T-helper 1 cell treated with Interleukin-12 subunit alpha and Interleukin-12 subunit beta and Interleukin-4 antibody, amounts not matched to agents 30 μg/mL and 1 μg/mL, for 36 hours (primary cell): ENCODE results near the gene NRL.
"Not testable (repeated sequence)": the region's sequence is repeated elsewhere in the genome, so short reads cannot be mapped to it uniquely, and the experiment has no call there.

Source experiments
- H3K27ac Mint-ChIP-seq: one replicate; pipeline ENCODE4 v1.8.0; 2021; ENCODE audit warnings: mild to moderate bottlenecking, mixed read lengths
- H3K27me3 Mint-ChIP-seq: one replicate; pipeline ENCODE4 v1.8.0; 2021; ENCODE audit warnings: low read depth, mixed read lengths
- H3K36me3 Mint-ChIP-seq: one replicate; pipeline ENCODE4 v1.8.0; 2021; ENCODE audit warnings: low read depth, mixed read lengths
- H3K4me1 Mint-ChIP-seq: one replicate; pipeline ENCODE4 v1.8.0; 2021; ENCODE audit warnings: low read depth, mixed read lengths
- H3K4me3 Mint-ChIP-seq: one replicate; pipeline ENCODE4 v1.8.0; 2021; ENCODE audit warnings: mild to moderate bottlenecking, moderate library complexity, mixed read lengths
- H3K9me3 Mint-ChIP-seq: one replicate; pipeline ENCODE4 v1.8.0; 2021; ENCODE audit warnings: mixed read lengths

Gene NRL

GRCh38 chr14:24058260-24058950 is 56.3 kb downstream of the NRL start:
- peaks cover 4% of the 10 kb centered on the region for H3K4me1 Mint-ChIP-seq
- no peaks in the 10 kb centered on the region for H3K36me3 Mint-ChIP-seq
- H3K27ac Mint-ChIP-seq = peak overlapping the region; percentile 54
- H3K9me3 Mint-ChIP-seq = no peaks in the 10 kb centered on the region
- H3K4me3 Mint-ChIP-seq = no peak overlapping the region
- peaks cover 6% of the 10 kb centered on the region for H3K27me3 Mint-ChIP-seq

DNA sequence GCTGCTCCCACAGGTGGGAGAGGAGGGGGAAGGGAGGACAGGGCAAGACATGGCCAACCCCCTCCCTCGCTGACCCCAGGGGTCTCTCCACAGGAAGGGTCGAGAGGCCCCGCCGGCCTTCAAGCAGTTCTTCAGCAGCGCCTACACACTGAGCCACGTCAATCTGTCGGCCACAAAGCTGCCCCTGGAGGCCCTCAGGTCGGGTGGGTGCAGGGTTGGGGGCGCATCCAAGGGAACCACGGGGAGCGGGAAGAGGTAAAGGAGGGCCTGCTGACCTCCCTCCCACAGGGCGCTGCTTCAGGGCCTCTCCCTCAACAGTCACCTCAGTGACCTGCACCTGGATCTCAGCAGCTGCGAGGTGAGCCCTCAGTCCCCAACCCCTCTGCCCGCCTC is 56.9 kb downstream of the NRL start:
- peaks cover 9% of the 10 kb centered on the region for H3K27me3 Mint-ChIP-seq
- no peaks in the 10 kb centered on the region for H3K36me3 Mint-ChIP-seq
- no peak overlapping the region for H3K4me3 Mint-ChIP-seq
- no peaks in the 10 kb centered on the region for H3K9me3 Mint-ChIP-seq
- peaks cover 9% of the 10 kb centered on the region for H3K4me1 Mint-ChIP-seq
- H3K27ac Mint-ChIP-seq = no peak overlapping the region

GRCh38 chr14:24057271-24057670 is 57.5 kb downstream of the NRL start:
- Mint-ChIP-seq H3K4me1 (peaks cover 13% of the 10 kb centered on the region), H3K27me3 (peaks cover 12% of the 10 kb centered on the region), H3K9me3 (no peaks in the 10 kb centered on the region), H3K27ac (no peak overlapping the region), H3K36me3 (no peaks in the 10 kb centered on the region), H3K4me3 (no peak overlapping the region)

GRCh38 chr14:24056800-24057184 is 58.0 kb downstream of the NRL start:
- no peak overlapping the region for H3K27ac Mint-ChIP-seq
- H3K4me3 Mint-ChIP-seq = no peak overlapping the region
- H3K9me3 Mint-ChIP-seq = no peaks in the 10 kb centered on the region
- peaks cover 13% of the 10 kb centered on the region for H3K4me1 Mint-ChIP-seq
- H3K27me3 Mint-ChIP-seq = peaks cover 12% of the 10 kb centered on the region
- H3K36me3 Mint-ChIP-seq = no peaks in the 10 kb centered on the region

DNA sequence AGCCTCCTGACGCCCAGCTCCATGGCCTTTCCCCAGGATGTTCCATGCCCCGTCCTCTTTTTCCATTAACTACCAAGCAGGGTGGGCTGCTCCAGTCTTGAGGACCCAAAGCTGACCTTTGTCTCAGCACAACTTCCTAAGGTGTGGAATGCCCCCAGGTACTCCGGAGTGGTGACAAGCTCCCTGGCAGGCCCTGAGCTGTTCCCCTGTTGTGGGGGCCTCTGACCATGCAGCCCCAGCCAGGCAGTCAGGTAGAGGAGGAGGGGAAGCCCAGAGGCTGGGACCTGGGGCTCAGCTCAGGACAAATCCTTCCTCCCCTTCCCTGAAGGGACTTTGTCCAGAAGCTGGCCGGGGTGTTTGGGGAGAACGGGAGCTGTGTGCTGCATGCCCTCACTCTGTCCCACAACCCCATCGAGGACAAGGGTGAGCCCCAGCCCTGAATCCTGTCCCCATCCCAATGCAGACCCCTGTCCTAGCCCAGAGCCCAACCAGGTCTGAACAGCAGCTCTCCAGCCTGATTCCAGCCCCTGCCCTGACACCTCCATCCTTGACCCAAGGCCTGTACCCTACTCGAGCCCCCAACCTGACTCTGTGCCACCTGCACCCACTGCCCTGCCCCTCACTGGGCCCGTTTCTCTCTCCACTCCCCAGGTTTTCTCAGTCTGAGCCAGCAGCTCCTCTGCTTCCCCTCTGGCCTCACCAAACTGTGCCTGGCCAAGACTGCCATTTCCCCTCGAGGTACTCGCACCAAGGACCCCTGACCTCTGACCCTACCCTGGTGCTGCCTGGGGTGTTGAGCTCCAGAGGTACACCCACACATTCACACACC is 58.6 kb downstream of the NRL start:
- no peaks in the 10 kb centered on the region for H3K9me3 Mint-ChIP-seq
- no peak overlapping the region for H3K27ac Mint-ChIP-seq
- peaks cover 13% of the 10 kb centered on the region for H3K4me1 Mint-ChIP-seq
- H3K27me3 Mint-ChIP-seq = peaks cover 14% of the 10 kb centered on the region
- H3K36me3 Mint-ChIP-seq = no peaks in the 10 kb centered on the region
- H3K4me3 Mint-ChIP-seq = no peak overlapping the region

GRCh38 chr14:24054646-24055045 is 60.1 kb downstream of the NRL start:
- Mint-ChIP-seq H3K27ac (no peak overlapping the region), H3K36me3 (no peaks in the 10 kb centered on the region), H3K27me3 (peaks cover 28% of the 10 kb centered on the region), H3K4me1 (peaks cover 13% of the 10 kb centered on the region), H3K4me3 (no peak overlapping the region), H3K9me3 (no peaks in the 10 kb centered on the region)

DNA sequence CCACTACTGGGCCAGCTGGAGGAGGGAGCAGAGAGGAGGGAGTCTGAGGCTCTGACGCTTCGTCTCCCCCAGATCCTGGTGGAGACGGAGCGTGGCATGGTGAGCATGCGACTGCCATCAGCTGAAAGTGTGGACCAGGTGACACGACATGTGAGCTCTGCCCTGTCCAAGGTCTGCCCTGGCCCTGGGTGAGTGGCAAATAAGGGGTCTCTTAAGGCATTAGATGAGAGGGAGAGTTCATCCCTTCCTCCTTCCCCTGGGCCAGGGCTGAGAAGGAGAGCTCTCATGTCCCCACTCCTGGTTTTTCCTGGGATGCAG is 60.5 kb downstream of the NRL start:
- Mint-ChIP-seq H3K9me3 (no peaks in the 10 kb centered on the region), H3K4me1 (peaks cover 13% of the 10 kb centered on the region), H3K4me3 (no peak overlapping the region), H3K27ac (no peak overlapping the region), H3K36me3 (no peaks in the 10 kb centered on the region), H3K27me3 (peaks cover 31% of the 10 kb centered on the region)

GRCh38 chr14:24053548-24054323 is 61.0 kb downstream of the NRL start:
- H3K27me3 Mint-ChIP-seq = peaks cover 31% of the 10 kb centered on the region
- H3K4me3 Mint-ChIP-seq = peak overlapping the region; percentile 83
- H3K9me3 Mint-ChIP-seq = no peaks in the 10 kb centered on the region
- H3K4me1 Mint-ChIP-seq = peaks cover 13% of the 10 kb centered on the region
- H3K27ac Mint-ChIP-seq = no peak overlapping the region
- H3K36me3 Mint-ChIP-seq = no peaks in the 10 kb centered on the region

- peaks cover 12% of the 10 kb centered on the region for H3K4me1 Mint-ChIP-seq
- no peaks in the 10 kb centered on the region for H3K9me3 Mint-ChIP-seq
- H3K27ac Mint-ChIP-seq = peak overlapping the region; percentile 75
- H3K36me3 Mint-ChIP-seq = no peaks in the 10 kb centered on the region
- peak overlapping the region; percentile 83 for H3K4me3 Mint-ChIP-seq
- peaks cover 36% of the 10 kb centered on the region for H3K27me3 Mint-ChIP-seq
Observed at GRCh38 chr14:24052656-24053547, 61.8 kb downstream of the NRL start.

- H3K4me3 Mint-ChIP-seq = peak within 1 kb of the TSS; percentile 83
- H3K27me3 Mint-ChIP-seq = peaks cover 37% of the 10 kb centered on the region
- peak within 1 kb of the TSS; percentile 75 for H3K27ac Mint-ChIP-seq
- H3K9me3 Mint-ChIP-seq = no peaks in the 10 kb centered on the region
- peaks cover 12% of the 10 kb centered on the region for H3K4me1 Mint-ChIP-seq
- no peaks in the 10 kb centered on the region for H3K36me3 Mint-ChIP-seq
Observed at GRCh38 chr14:24051789-24052655, 62.7 kb downstream of the NRL start, which contains the start of gene CARMIL3. CARMIL3 (plus strand) TSS chr14:24052009; CDS start chr14:24052154, 145 bp downstream.

DNA sequence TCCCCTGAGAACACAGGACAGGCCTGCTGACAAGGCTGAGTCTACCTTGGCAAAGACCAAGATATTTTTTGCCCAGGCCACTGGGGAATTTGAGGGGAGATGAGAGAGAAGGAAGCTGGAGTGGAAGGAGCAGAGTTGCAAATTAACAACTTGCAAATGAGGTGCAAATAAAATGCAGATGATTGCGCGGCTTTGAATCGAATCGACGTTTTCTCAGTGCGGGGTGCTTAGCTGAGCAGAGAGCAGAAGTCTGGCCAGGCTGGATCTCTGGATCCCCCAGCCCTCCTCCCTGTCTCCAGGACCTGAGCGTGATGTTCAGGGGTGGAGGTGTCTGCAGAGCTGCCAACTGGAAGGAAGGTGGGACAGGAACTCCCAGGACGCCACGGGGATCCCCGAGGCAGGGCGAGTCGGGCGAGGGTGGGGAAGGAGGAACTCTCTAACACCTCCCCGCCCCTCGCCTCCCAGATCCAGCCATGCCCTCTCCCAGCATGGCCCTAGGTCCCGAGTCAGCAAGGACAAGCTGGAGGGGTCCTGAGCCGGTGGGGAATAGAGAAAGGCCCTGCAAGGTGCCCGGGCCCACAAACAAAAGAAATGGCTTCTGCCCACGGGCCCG is 63.5 kb downstream of the NRL start:
- Mint-ChIP-seq H3K4me1 (peaks cover 12% of the 10 kb centered on the region), H3K9me3 (no peaks in the 10 kb centered on the region), H3K4me3 (peak overlapping the region; percentile 81), H3K36me3 (no peaks in the 10 kb centered on the region), H3K27me3 (peaks cover 41% of the 10 kb centered on the region), H3K27ac (peak overlapping the region; percentile 62)

DNA sequence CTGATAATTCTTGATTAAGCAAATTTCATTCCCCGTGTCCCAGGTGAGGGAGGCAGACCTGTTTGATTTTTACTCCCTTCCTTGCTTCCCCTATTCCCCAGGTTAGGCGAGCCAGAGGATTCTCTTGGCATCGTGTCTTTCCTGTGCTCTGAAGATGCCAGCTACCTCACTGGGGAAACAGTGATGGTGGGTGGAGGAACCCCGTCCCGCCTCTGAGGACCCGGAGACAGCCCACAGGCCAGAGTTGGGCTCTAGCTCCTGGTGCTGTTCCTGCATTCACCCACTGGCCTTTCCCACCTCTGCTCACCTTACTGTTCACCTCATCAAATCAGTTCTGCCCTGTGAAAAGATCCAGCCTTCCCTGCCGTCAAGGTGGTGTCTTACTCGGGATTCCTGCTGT is 64.0 kb downstream of the NRL start:
- Mint-ChIP-seq H3K27ac (peak overlapping the region; percentile 62), H3K4me3 (peak overlapping the region; percentile 81), H3K27me3 (peaks cover 43% of the 10 kb centered on the region), H3K4me1 (peaks cover 12% of the 10 kb centered on the region)
- H3K36me3 Mint-ChIP-seq, H3K9me3 Mint-ChIP-seq: not testable (repeated sequence)

- not testable (repeated sequence) for H3K9me3 Mint-ChIP-seq, H3K36me3 Mint-ChIP-seq, H3K4me3 Mint-ChIP-seq, H3K27ac Mint-ChIP-seq
- Mint-ChIP-seq H3K4me1 (peaks cover 12% of the 10 kb centered on the region), H3K27me3 (peaks cover 43% of the 10 kb centered on the region)
Observed at GRCh38 chr14:24049002-24049401, 65.7 kb downstream of the NRL start.
